CD4-positive, alpha-beta T cell treated with Interleukin-21 for 1 hour (primary cell): Measurements from ENCODE around the gene SERPINA6.
"Not testable (repeated sequence)": the region's sequence is repeated elsewhere in the genome, so short reads cannot be mapped to it uniquely, and the experiment has no call there.

ENCODE experiments used
- DNase-seq: peaks from one replicate; pipeline ENCODE4 v3.0.0-alpha.2; 2020

SERPINA6 gene

DNA sequence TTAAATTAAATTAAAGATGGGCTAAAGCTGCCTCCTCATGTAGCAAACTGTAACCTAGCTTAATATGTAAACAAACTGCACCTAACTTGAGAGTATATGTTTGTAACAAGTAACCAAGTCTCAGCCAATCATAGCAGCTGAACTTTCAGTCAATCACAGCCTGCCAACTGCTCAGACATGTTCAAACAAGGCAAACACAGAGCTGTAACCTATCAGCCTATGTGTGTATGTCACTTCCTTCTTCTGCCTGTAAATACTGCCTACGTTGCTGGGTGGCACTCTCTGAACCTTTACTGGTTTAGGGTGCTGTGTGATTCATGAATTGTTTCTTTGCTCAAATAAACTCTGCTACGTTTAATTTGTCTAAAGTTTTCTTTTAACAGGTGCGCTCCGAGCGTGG, 2.9 kb downstream of the SERPINA6 start:
- no peak for DNase-seq

DNA sequence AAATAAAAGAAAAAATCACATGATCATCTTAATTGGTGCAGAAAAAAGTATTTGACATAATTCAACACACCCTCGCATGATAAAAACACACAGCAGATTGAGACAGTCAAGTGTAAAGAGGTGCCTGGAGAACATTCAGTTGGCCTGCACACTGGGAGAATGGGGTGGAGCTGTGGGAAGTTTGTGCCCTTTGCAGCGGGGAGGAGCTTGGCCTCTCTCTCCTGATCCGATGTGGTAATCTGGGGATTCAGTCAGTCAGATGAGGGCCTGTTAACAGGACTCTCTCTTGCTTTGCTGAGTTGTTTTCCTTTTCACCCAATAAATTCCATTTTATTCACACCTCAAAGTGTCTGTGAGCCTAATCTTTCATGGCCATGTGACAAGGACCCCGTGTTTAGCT, 5.9 kb downstream of the SERPINA6 start:
- no peak for DNase-seq

DNA sequence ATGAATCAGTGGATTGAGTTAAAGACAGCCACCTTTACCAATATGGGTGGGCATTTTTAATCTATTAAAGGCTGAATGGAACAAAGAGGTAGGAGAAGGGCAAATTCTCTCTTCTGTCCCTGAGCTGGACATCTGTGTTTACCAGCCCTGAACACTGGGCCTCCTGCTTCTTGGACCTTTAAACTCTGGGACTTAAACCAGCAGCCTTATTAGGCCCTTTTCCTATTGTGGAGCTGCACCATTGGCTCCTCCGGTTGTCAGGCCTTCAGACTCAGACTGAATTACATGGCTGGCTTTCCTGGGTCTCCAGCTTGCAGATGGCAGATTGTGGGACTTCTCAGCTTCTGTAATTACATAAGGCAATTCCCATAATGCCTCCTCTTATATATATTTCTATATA, 6.4 kb downstream of the SERPINA6 start:
- no peak for DNase-seq

DNA sequence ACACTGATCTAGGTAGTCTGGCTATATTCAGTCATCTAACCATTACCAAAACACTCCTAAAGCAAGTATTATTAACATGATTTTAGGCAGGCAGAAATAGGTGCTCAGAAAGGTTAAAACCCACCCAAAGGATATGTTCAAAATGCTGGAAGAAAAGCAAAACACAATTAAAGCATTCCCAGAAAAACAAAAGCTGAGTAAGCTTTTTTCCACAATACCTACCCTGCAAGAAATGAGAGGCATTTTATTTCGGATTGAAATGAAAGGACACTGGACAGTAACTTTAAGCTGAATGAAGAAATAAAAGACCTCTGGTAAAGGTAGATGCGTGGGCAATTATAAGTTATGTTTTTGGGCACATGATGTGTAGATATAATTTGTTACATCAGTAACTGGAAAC, 8.2 kb downstream of the SERPINA6 start:
- DNase-seq, result no peak

DNA sequence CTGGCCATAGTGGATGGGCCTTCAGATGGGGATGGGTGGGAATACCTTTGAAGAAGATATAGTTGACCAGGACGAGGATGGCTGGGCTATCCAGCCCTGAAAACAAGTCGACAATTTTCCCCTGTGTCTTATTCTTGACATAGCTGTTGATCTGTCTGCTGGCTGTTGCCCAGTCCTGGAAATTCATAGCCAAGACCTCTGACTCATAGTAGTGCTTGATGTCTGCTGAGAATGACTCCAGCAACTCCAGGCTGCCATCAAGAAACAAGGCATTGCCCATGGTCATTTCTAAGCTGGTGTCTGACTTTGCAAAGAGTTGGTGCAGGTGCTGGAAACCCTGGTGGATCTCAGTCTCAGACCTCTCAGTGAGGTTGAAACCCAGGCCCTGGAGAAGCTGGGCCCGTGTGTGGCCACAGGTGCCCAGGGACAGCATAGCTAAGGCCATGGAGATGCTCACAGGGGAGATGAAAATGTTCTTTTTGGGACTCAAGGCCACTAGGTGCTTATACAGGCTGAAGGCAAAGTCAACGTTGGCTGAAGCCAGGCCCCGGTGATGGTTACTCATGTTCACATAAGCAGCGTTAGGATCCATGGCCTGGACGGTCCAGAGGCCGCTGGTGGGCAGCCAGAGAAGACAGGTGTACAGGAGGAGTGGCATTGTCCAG, 9.0 kb downstream of the SERPINA6 start:
- no peak for DNase-seq

DNA sequence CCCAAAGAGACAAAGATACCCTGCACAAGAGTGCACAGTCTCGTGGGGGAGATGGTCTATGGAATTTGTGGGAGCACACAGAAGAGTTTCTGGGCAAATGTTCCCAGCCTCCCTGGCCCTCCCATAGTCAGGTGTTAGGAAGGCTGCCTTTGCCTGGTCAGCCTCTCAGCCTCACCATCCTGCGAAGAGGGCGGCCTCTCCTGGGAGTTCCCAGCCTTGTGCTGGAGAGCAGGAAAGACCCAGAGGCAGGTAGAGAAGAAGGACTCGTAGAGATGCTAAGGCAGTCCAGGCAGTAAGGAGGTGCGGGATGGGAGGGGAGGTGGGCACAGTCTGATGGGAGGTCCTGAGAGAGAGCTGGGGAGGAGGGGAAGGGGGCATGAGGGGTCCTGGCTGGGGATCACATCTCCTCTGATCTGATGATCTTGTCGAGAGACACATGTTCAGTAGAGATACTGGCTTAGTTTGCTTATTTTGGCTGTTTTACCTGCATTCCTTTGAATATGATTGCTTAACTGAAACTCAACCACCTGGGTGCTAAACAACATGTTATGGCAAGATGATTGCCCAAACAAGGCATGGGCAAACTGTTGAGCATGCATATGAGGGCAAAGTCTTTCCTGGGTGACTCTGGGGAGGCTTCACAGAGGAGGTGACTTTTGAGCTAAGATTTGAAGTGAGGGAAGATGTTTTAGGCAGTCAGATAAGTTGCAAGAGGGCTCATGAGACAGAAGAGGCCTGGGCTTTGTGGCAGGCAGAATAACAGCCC, 10.5 kb downstream of the SERPINA6 start:
- DNase-seq, result no peak

DNA sequence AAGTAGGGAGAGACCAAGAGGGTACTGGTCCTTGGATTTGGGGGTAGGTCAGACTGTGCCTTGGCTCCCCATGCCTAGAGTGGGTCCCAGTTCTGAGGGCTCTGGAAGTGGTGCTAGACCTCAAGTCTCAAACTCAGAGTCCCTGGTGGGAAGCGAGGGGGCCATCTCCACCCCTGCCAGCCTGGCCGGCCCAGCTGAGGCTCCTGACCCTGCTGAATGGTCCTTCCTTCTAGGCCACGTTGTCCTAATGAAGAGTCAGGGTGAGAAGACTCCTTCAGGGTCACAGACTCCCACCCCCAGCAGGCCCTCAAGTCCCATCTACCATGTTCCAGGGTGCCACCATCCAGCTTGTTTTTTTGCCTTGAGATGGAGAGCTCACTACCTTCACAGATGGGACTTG, 12.9 kb downstream of the SERPINA6 start:
- DNase-seq, result no peak

DNA sequence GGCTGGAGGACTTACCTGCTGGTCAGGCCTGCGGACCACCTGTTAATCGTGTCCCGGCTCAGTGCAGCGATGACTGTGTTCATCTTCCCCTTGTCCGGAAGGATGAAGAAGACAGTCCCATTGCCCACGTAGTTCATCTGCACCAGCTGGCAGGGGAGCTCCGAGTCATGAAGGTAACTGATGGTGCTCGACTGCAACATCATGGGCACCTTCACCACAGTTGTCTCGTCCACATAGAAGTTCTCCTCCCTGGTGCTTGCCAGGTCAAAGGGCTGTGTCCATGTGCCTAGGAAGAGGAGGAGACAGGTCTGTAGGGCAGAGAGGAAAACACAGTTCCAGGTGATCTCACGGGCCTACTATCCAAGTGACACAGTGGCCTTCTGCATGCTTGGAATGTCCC, 13.4 kb downstream of the SERPINA6 start:
- no peak for DNase-seq

DNA sequence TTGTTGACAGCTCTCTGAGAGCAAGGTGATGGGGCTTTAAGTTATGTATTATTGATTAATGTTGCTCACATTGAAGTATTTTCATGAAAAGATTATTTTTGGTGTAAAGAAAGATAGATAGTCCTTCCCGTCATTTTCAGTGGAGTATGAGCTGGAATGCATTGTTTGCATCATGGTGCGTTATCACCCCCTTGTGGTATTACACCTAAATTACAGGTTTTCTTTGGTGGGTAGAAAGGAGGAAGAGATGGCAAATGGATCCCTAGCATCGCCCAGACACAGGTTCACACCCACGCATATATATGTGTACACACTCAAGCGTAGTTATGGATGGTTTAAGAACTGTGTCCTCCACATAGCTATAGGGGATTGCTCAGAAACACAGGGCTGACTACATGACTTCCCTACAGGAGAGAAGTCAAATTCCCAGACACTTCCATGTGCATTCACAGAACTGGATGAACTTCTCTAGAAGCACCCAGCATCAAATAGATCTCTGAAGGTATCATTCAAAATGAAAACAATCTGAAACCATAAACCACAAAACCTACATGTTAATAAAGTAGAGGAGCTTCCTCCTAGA, 15.6 kb downstream of the SERPINA6 start:
- DNase-seq, result no peak

DNA sequence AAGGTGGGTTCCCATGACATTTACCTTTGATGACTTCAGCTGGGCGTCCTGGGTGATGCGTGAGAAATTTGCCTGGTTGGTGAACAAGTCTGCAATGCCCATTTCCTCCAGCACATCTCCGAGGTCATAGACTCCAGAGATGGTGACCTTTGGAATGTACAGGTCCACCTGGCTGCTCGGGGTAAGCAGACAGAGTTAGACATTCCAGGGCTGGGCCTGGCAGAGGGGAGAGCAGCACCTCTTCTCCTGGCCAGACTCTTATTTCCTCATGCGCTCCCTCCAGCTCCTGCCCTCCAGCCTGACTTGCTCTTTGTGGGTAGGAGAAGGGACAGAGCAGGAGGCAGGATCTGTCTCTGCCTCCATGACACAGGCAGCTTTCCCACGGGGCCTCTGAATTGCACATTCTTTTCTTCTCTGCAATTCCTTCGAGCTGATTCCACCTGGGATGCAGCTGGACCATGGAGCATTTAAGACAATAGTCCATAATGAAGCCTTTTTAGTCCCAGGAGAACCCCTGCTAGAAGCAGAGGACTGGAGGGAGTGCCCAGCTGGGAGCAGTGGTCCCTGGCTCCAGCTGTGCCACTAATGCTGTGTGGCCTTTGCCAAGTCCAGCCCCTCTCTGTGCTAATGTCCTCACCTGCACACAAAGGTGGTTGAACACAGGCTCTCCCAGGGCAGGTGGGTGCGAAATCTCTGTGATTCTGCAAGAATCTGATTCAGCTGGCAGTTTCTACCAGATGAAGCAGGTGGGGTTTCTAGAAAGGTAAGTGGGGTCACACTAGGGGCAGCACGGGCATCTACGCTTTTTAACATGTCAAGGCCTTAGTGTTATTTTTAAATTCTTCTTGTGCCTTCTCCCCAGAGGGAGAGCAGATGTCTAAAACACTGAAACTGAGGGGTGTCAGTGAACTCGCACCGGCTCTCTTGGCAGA, 16.8 kb downstream of the SERPINA6 start:
- DNase-seq, result no peak

DNA sequence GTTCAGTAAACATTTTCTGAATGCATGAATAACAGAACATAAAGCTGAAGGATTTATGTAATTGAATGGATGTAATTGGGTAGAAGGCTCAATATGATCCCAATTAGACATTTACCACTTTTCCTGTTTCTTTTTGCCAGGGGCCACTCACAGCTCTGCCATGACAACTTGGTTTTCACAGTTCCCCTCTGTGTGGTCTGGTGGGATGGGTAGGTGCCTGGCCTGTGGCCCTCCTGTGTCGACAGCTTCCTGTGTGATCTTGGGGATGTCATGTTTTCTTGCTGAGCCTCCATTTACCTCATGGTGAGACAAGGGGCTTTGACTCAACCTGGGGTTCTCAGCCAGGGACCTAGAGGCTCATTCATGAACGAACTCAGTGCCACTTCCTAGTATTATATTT, 17.5 kb downstream of the SERPINA6 start:
- no peak for DNase-seq

DNA sequence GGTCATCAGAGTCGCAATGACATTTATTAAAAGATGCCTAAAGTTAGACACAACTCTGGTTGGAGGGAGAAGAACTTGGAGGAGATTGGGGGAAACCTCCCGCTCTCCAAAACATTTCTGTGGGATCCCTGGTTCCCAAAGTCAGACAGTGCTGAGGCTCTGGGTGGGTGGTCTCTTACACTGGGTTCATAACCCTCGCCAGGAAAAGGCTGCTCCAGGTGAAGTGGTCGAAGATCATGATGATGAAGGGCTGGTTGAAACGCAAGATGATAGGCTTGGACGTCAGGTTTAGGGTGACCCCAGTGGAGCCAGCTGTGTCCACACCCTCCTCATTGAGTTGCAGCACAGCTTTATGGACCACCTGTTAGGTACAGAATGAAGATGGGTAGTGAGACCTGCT, 18.9 kb downstream of the SERPINA6 start:
- DNase-seq, result no peak

DNA sequence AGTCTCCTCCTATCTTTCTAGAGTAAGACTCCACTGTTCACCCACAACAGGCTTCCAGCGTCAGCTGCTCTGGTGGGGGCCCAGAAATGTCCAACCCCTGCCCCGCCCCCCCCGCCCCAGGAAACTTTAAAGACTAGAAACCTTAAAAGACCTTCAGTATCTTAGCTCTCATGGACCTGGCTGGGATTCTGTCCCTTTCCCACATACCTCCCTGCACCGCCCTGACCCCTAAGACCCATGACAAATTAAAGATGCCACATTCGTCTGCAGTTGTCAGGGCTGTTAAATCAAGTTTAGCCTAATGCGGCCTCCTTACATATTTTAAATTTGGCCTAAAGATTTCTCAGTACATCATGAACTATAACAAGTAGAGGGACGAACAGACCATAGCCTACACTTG, 20.0 kb downstream of the SERPINA6 start:
- no peak for DNase-seq

DNA sequence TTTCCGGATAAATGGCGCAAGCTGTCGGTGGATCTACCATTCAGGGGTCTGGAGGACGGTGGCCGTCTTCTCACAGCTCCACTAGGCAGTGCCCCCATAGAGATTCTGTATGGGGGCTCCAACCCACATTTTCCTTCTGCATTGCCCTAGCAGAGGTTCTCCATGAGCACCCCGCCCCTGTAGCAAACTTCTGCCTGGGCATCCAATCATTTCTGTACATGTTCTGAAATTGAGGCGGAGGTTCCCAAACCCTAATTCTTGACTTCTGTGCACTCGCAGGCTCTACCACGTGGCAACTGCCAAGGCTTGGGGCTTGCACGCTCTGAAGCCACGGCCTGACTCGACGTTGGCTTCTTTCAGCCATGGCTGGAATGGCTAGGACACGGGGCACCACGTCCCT, 25.0 kb downstream of the SERPINA6 start:
- no peak for DNase-seq

DNA sequence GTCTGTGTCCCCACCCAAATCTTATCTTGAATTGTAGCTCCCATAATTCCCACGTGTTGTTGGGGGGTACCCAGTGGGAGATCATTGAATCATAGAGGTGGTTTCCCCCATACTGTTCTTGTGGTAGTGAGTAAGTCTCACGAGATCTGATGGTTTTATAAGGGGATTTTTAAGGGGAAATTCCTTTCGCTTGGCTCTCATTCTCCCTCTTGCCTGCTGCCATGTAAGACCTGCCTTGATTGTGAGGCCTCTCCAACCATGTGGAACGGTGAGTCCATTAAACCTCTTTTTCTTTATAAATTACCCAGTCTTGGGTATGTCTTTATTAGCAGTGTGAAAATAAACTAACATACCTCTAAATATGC, 27.0 kb downstream of the SERPINA6 start:
- DNase-seq, result not testable (repeated sequence)

DNA sequence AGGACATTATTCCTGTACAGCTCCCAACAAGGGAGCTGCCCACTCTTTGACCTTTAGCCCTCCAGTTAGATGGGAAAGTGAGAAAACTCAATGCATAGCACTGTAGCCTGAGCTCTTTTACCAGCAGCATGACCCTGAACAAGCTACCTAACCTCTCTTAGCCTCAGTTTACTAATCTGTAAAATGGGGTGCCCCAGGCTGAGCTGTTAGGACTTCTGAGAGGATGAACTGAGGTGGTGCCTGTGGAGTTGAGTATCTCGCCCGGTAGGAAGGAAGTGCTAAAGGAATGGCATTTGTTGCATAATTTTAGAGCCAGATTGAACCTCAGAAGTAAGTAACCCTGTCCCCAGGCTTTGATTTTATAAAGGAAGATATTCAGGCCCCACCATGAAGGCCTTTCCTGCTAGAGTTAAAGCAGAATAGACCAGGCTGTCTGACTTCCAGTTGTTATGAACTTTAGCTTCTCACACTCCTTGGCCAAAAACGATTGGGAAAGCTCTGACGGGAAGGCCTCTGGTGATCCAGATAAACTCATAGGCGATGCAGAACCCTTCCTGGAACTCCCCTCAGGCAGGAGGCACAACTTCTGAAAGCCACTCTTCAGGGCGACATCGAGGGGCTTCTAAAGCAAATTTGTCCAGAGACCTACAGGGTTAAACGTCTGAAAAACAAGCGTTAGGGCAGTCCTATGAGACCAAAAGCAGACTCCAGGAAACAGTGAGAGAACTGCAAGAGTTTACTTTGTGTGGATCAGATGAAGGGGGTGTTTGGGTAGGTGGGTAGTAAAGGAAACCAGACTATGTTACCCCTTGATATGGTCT, 27.6 kb downstream of the SERPINA6 start:
- DNase-seq, result no peak

DNA sequence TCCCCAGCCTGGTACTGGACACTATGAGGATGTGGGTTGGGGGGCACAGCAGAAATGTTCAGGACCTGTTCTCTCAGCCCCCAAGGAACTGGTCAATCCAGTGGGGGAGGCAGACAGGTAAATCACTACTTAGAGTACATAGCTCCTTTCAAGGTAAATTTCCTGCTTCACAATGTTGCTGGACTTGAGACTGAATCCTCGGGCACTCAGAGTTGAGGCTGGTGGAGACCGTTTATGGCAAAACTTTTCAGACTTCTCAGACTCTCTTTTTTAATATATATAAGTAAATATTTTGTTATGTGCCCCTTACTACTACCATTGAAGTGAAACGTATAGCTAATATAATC, 29.6 kb downstream of the SERPINA6 start:
- no peak for DNase-seq

DNA sequence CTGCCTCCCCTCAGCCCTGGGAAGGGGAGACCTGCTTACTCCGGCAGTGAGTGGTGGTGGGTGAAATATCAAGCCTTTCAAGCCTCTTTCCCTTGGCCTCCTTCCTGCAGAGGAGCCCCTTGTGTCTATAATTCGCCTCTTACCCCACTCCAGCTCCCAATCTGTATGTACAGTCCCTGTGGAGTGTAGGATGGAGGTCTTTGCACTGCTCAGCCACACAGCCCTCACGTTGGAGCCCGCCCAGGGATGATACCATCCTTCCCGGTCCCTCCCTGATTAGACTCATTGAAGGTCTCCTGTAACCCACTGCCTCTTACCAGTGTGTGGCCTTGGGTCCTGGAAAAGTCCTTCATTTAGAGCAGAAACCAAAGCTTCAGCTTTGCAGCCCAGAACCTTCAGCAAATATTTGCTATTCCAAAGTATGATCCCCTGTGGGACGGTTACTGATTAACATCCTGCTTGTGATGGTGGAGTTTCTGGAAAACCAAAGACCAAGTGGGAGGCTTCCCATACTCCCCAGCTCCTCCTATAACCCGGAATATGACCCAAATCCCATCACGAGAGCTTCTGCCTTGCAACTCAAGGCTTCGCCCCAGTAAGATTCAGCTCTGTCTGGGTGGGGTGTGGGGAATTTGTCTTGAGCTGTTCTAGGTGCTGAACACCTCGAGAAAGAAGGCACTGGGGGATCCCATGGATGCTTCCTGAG, 30.1 kb downstream of the SERPINA6 start, which contains the start of gene SERPINA10:
Gene SERPINA10 (minus strand): TSS at position 397 of the 706 bp plus-strand sequence. CDS start 2,675 bp downstream, outside the sequence.
- no peak for DNase-seq

DNA sequence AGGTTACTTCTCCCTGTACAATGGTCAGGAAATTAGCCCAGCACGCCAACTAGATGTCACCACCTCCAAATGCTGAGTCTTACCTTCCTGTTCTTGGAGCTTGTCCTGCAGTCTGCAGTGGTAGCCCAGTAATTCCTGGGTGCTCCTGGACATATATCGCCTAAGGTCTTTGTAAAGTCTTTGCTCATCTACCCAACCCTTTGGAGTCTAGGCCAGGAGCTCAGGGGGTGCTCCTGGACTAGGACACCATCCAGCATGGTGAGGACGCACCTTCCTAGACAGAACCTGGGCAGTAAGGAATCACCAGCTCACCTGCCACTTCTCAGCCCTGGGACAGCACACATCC, 30.6 kb downstream of the SERPINA6 start:
- no peak for DNase-seq

DNA sequence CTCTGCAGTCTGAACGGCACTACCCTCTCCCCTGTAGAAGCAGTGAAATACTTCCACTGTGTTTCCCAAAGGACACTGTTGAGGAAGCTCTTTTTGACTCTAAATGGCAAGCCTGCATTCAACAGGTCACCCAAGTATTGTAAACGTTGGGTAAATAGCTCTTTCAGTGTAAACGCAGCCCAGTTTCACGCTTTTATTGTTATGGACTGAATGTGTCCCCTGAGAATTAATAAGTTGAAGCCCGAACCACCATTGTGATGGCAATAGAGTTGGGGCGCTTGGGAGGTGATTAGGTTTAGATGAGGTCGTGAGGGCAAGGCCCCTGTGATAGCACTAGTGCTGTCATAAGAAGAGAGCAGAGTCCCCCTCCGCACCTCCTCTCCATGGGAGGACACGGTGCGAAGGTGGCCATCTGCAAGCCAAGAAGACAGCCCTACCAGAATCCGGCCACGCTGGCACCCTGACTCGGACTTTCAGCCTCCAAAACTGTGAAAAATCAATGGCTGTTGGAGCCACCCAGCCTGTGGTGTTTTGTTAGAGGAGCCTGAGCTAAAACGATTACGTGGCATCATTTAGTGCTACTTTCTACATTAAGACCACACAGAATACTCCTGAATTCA, 31.1 kb downstream of the SERPINA6 start:
- no peak for DNase-seq

DNA sequence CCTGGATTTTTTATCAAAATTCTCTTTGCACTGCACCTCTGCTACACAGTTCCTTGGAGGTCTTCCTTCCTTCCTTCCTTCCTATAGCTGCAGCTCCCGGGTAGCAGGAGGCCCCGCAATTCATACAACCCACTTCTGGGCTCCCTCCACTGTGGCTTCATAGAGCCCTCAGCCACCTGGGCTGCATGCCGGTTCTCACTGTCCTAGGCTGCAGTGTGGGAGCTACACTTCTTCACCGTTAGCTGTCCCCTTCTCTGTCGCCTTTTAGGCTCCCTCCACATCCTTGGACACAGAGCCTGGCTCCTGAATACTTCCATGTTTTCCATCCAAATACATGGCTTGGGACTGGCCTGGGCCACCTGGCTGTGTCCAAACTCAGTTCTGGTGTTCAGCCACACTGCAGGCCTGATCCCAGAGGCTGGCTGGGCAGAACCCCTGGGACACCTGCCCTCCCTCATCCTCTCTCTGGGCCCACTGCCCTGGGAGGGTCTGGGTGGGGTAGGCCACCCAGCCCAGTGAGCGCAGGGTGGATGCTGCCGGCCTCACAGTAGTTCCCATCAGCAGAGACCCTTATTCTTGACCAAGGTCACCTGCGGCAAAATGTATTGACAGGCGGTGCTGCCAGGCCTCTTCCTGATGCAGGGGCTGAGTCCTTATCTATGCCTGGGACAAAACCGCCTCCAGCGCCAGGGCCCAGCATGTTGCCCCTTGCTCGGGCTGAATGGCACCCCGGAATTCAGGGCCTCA, 31.8 kb downstream of the SERPINA6 start:
- no peak for DNase-seq
